GM12878 (cell line): Measurements from ENCODE around the gene ANAPC10. TPM values are rescaled to one million over a fixed set of nuclear protein-coding genes. Genes with fewer than 3 reads are reported as not detected.

Experiments used
- ATAC-seq: fragments of 200-7000 bp; cut with Tn5 transposase; 3 replicates; pipeline ENCODE4 v1.9.1; 2020; ENCODE audit warnings: mild to moderate bottlenecking, moderate library complexity
- BruUV-seq: library from RNA; stranded (reverse); fragments of 400-500 nt; replicated peaks from 2 replicates; lab custom pipeline; 2021; lab: Mats Ljungman, UMichigan
- CTCF ChIA-PET: fragments of 300-600 bp; sonication (Branson Sonifier 250); formaldehyde crosslinking; extraction: SDS; loops from one replicate; lab custom pipeline; 2021; ENCODE audit warnings: inconsistent platforms; lab: Yijun Ruan, JAX
- POLR2A ChIA-PET: fragments of 350-600 bp; formaldehyde crosslinking; extraction: SDS; loops from one replicate; lab custom pipeline; 2021; ENCODE audit warnings: inconsistent platforms; lab: Charles Lee
- RAD21 ChIA-PET: fragments of 300-600 bp; sonication (Branson Sonifier 250); formaldehyde crosslinking; loops from one replicate; lab custom pipeline; 2023; ENCODE audit warnings: antibody characterized with exemption; ENCODE audit not compliant: unreplicated experiment; lab: Charles Lee
- SMC1A ChIA-PET: fragments of 300-600 bp; sonication (Branson Sonifier 250); formaldehyde crosslinking; loops from one replicate; lab custom pipeline; 2023; ENCODE audit not compliant: unreplicated experiment, uncharacterized antibody; lab: Charles Lee
- DNase-seq: peaks from one replicate; pipeline ENCODE4 v3.0.0-alpha.2; 2011; ENCODE audit warnings: low read depth, low spot score
- FAIRE-seq: peaks from 3 replicates; lab custom pipeline; 2011; peaks lifted over from hg19 to GRCh38; lab: Jason Lieb, UNC
- H2AFZ ChIP-seq: 2 replicates; pipeline ENCODE4 v1.6.0; 2011; ENCODE audit warnings: low read depth, low read length, control low read depth; ENCODE audit not compliant: control insufficient read depth
- H3K27ac ChIP-seq: 2 replicates; pipeline ENCODE4 v1.5.1; 2011; ENCODE audit warnings: control low read depth; ENCODE audit not compliant: control insufficient read depth, insufficient read depth
- H3K27me3 ChIP-seq, 2 experiments: replicated peaks in 1 of 2; 2 replicates each; pipeline versions ENCODE4 v1.6.0 to v1.6.1; 2011; ENCODE audit warnings: low read length in 1 of 2; ENCODE audit not compliant: control insufficient read depth in 2 of 2, insufficient read depth in 2 of 2
- H3K36me3 ChIP-seq, 2 experiments: 2 replicates each; pipeline ENCODE4 v1.5.1; 2011; ENCODE audit warnings: low read length in 1 of 2; ENCODE audit not compliant: control insufficient read depth in 2 of 2, insufficient read depth in 2 of 2
- H3K4me1 ChIP-seq: 2 replicates; pipeline ENCODE4 v1.6.1; 2011; ENCODE audit warnings: mild to moderate bottlenecking, low read length, moderate library complexity, mixed read lengths; ENCODE audit not compliant: control insufficient read depth, insufficient read depth
- H3K4me2 ChIP-seq: 2 replicates; pipeline ENCODE4 v1.6.0; 2011; ENCODE audit warnings: control low read depth; ENCODE audit not compliant: control insufficient read depth, insufficient read depth
- H3K4me3 ChIP-seq: fragments of 200-600 bp; sonication (generic); 2 replicates; pipeline ENCODE4 v1.5.1; 2016
- H3K79me2 ChIP-seq: 2 replicates; pipeline ENCODE4 v1.6.0; 2011; ENCODE audit warnings: low read length; ENCODE audit not compliant: control insufficient read depth, insufficient read depth
- H3K9ac ChIP-seq: 2 replicates; pipeline ENCODE4 v1.8.0; 2011; ENCODE audit warnings: low read length, control low read depth, mixed read lengths; ENCODE audit not compliant: control insufficient read depth, insufficient read depth
- H3K9me3 ChIP-seq: replicated peaks from 3 replicates; pipeline ENCODE4 v1.5.1; 2011; ENCODE audit warnings: mild to moderate bottlenecking, low read length; ENCODE audit not compliant: control insufficient read depth, insufficient read depth
- H4K20me1 ChIP-seq: 2 replicates; pipeline ENCODE4 v1.6.0; 2011; ENCODE audit not compliant: control insufficient read depth, insufficient read depth
- ETV6 ChIP-seq, 2 experiments: fragments of 450-650 bp in 1 of 2; IDR thresholded peaks in 1 of 2; conservative IDR thresholded peaks in 1 of 2; 2 replicates each; pipeline ENCODE4 v1.6.1; 2014; ENCODE audit warnings: antibody characterized with exemption in 1 of 2, borderline replicate concordance in 1 of 2, low read depth in 1 of 2, mild to moderate bottlenecking in 1 of 2, moderate library complexity in 1 of 2
- IKZF2 ChIP-seq, 2 experiments: fragments of 450-650 bp; IDR thresholded peaks; 2 replicates each; pipeline ENCODE4 v1.6.1; 2017; ENCODE audit warnings: mild to moderate bottlenecking in 2 of 2, moderate library complexity in 2 of 2
- MEF2A ChIP-seq: IDR thresholded peaks from 2 replicates; pipeline ENCODE4 v1.6.1; 2011; ENCODE audit warnings: low read depth, mild to moderate bottlenecking, low read length, moderate library complexity; ENCODE audit not compliant: insufficient read depth
- MEF2B ChIP-seq: fragments of 450-650 bp; IDR thresholded peaks from 2 replicates; pipeline ENCODE4 v1.6.1; 2018; ENCODE audit warnings: mild to moderate bottlenecking, moderate library complexity; ENCODE audit not compliant: partially characterized antibody, poor library complexity, severe bottlenecking
- NFIC ChIP-seq: IDR thresholded peaks from 2 replicates; pipeline ENCODE4 v1.6.1; 2012; ENCODE audit warnings: low read depth, mild to moderate bottlenecking, inconsistent platforms, low read length, moderate library complexity
- NFXL1 ChIP-seq: fragments of 450-650 bp; IDR thresholded peaks from 2 replicates; pipeline ENCODE4 v1.6.1; 2017; ENCODE audit warnings: antibody characterized with exemption, mild to moderate bottlenecking, borderline replicate concordance
- POLR2AphosphoS5 ChIP-seq: IDR thresholded peaks from 2 replicates; pipeline ENCODE4 v1.6.1; 2011; ENCODE audit warnings: mild to moderate bottlenecking, low read length, inconsistent platforms
- RELB ChIP-seq: fragments of 450-650 bp; IDR thresholded peaks from 2 replicates; pipeline ENCODE4 v1.6.1; 2017; ENCODE audit warnings: low read depth, mild to moderate bottlenecking, moderate library complexity
- RUNX3 ChIP-seq: IDR thresholded peaks from 2 replicates; pipeline ENCODE4 v1.6.1; 2012; ENCODE audit warnings: low read length, inconsistent platforms
- ZZZ3 ChIP-seq: IDR thresholded peaks from 2 replicates; pipeline ENCODE4 v1.6.1; 2011; ENCODE audit warnings: low read depth; ENCODE audit not compliant: control insufficient read depth, insufficient read length
- WGBS: methylation state at CpG from one replicate; pipeline ENCODE4 v1.1.6; 2016; ENCODE audit warnings: low lambda C conversion rate; ENCODE audit not compliant: insufficient replicate concordance, insufficient coverage; ENCODE audit errors: missing lambda C conversion rate; 5-methylcytosine and 5-hydroxymethylcytosine counted together
- in situ Hi-C: fragments of 300-500 bp; cut with MboI; formaldehyde crosslinking; loops from 9 replicates; pipeline ENCODE4 v1.14.3; 2018; ENCODE audit warnings: mixed read lengths
- intact Hi-C: fragments of 100-400 bp; cut with micrococcal nuclease; formaldehyde crosslinking; loops from one replicate; pipeline ENCODE4 v1.14.2; 2022; ENCODE audit not compliant: unreplicated experiment
- polyA plus RNA-seq, 11 experiments: library from polyadenylated mRNA; depleted of rRNA in 4 of 11; unstranded in 6 of 11; stranded (reverse) in 5 of 11; fragments of >200 nt; fragmentation: Nextera tagmentation in 4 of 11; fragmentation: Illumina TruSeq in 1 of 11; extraction: Ambion mirVana in 4 of 11; extraction: Trizol in 1 of 11; gene quantifications; 1 replicate in 1 of 11; 2 replicates in 10 of 11; pipeline versions ENCODE4 v1.2.1 to v1.2.3, GENCODE V29; 2011 to 2016; ENCODE audit warnings: inconsistent platforms in 2 of 11, missing spikeins in 2 of 11, low read depth in 1 of 11
- total RNA-seq, 4 experiments: library from RNA; depleted of rRNA in 3 of 4; stranded (reverse); fragments of >200 nt in 3 of 4; fragmentation: Illumina TruSeq in 1 of 4; extraction: Trizol in 1 of 4; gene quantifications; 2 replicates each; pipeline versions ENCODE4 v1.2.1 to v1.2.3, GENCODE V29; 2013 to 2021
- TF ChIP-seq, protein P1 (sequence below): IDR thresholded peaks from 2 replicates; pipeline ENCODE4 v1.6.1; 2012; ENCODE audit warnings: low read length, inconsistent platforms

Gene ANAPC10
- total and polyA plus RNA-seq, 10 of the 15 experiments (the other 5 are each of a cell fraction or from before 2014, with no cell fraction given) = 23.8 to 73.7 (median 48.5) TPM

DNA sequence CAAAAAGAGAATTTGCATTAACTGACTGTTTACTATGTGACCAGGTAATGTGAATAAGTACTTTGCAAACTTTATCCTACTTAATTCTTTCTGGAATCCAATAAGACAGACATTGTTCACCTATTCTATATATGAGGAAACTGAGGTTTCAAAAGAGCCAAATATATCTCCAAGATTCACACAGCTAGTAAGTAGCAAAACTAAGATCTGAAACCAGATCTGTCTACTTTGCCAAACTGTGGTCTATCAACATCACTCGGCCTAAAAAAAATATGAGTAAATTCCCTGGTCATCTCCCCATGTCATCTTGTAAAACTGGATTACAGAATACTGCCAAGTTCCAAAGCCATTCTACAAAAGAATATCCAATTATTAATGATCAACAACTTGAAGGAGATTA is 52.8 kb downstream of the ANAPC10 start:
- no peaks in the 10 kb centered on the region for H3K27me3 ChIP-seq
- ChIA-PET RAD21 (interaction anchor here (0.9 to 2.8 kb wide), 6 partner anchors 8 to 142 kb away, joined by 3 to 19 read pairs (median 4); partner anchors contain the start of genes ABCE1 and ANAPC10), POLR2A (interaction anchor here (1.3 kb wide), 1 partner anchor 139 kb away, joined by 5 read pairs; no protein-coding TSS in a partner anchor), CTCF (interaction anchor here (1.3 to 2.1 kb wide), 3 partner anchors 17 to 75 kb away, joined by 3 to 7 read pairs (median 5); no protein-coding TSS in a partner anchor)
- H3K4me2 ChIP-seq = 0 out of 2 replicates have a peak overlapping the region, but pooled peaks have one; percentile 21
- H3K4me3 ChIP-seq = no peak overlapping the region
- no peaks in the 10 kb centered on the region for H4K20me1 ChIP-seq
- in situ Hi-C loops = no loop called here
- WGBS = 0% methylated on average over 1 of the region's 1 CpG
- DNase-seq = peak; percentile 20
- no peak overlapping the region for H2AFZ ChIP-seq
- peak; percentile 57; the same call in 1 of the 2 replicates for TF ChIP-seq NFIC
- peak; percentile 65; the same call in 1 of the 2 replicates for TF ChIP-seq MEF2A
- 0 out of 2 replicates have a peak, but pooled peaks have one; percentile 23 for TF ChIP-seq RELB
- peak in 1 of 2 experiments; percentile 15; a peak in 1 of 4 replicates for TF ChIP-seq IKZF2 (IDR thresholded peaks at IDR 0.05)
- peak; percentile 68 for TF ChIP-seq RUNX3
- no peak for TF ChIP-seq ETV6 (conservative IDR thresholded peaks at IDR 0.05 in 1 of 2, IDR thresholded peaks at IDR 0.05 in 1 of 2; ENCODE audit: borderline replicate concordance in 1 of 2, low read depth in 1 of 2)
- TF ChIP-seq POLR2AphosphoS5 = no peak
- TF ChIP-seq MEF2B = peak; percentile 39
- no peak for TF ChIP-seq NFXL1
- TF ChIP-seq ZZZ3 = no peak
- TF ChIP-seq, protein P1, sequence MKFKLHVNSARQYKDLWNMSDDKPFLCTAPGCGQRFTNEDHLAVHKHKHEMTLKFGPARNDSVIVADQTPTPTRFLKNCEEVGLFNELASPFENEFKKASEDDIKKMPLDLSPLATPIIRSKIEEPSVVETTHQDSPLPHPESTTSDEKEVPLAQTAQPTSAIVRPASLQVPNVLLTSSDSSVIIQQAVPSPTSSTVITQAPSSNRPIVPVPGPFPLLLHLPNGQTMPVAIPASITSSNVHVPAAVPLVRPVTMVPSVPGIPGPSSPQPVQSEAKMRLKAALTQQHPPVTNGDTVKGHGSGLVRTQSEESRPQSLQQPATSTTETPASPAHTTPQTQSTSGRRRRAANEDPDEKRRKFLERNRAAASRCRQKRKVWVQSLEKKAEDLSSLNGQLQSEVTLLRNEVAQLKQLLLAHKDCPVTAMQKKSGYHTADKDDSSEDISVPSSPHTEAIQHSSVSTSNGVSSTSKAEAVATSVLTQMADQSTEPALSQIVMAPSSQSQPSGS = no peak
- TF ChIP-seq, all 136 proteins: peak for 6
- Histone ChIP-seq H3K9ac (no peak overlapping the region), H3K79me2 (no peaks in the 10 kb centered on the region), H3K4me1 (peaks cover 9% of the 10 kb centered on the region; the same call in 1 of the 2 replicates), H3K36me3 (peaks cover 0 to under 1% of the 10 kb centered on the region in 2 experiments; a peak in 1 of 4 replicates), H3K27ac (no peak overlapping the region), H3K9me3 (no peaks in the 10 kb centered on the region)
- SMC1A ChIA-PET = interaction anchor here (0.8 to 4.7 kb wide), 11 partner anchors 8 to 143 kb away, joined by 3 to 23 read pairs (median 5); no protein-coding TSS in a partner anchor
- no peak for FAIRE-seq
- BruUV-seq = no TSS peak
- intact Hi-C loops = loop anchor here (5.0 to 10.0 kb wide), 2 partner anchors 138 to 690 kb away; no protein-coding TSS in a partner anchor
- peak; percentile 52 for ATAC-seq
